HEK293 (cell line): ENCODE data around the gene CLPSL1.

ENCODE experiments used
- ATF2 ChIP-seq: fragments of 450-650 bp; formaldehyde crosslinking; IDR thresholded peaks from 2 replicates; pipeline ENCODE4 v1.5.1; 2016; ENCODE audit warnings: missing biosample characterization, missing genetic modification characterization, low read depth
- GLI4 ChIP-seq: fragments of 450-650 bp; formaldehyde crosslinking; IDR thresholded peaks from 2 replicates; pipeline ENCODE4 v1.5.1; 2016; ENCODE audit warnings: missing biosample characterization, missing genetic modification characterization
- HOXC10 ChIP-seq: sonication (generic); formaldehyde crosslinking; IDR thresholded peaks from 2 replicates; pipeline ENCODE4 v1.8.1; 2023; ENCODE audit warnings: mild to moderate bottlenecking, missing genetic modification reagents
- KLF1 ChIP-seq: fragments of 450-650 bp; formaldehyde crosslinking; IDR thresholded peaks from 2 replicates; pipeline ENCODE4 v1.5.1; 2016; ENCODE audit warnings: missing biosample characterization, missing genetic modification characterization
- PRDM2 ChIP-seq: fragments of 450-650 bp; formaldehyde crosslinking; IDR thresholded peaks from 2 replicates; pipeline ENCODE4 v1.5.1; 2016; ENCODE audit warnings: missing biosample characterization, missing genetic modification characterization, borderline replicate concordance
- YY1 ChIP-seq: fragments of 450-650 bp; formaldehyde crosslinking; IDR thresholded peaks from 2 replicates; pipeline ENCODE4 v1.5.1; 2018; ENCODE audit warnings: missing biosample characterization, missing genetic modification characterization
- YY2 ChIP-seq: fragments of 450-650 bp; formaldehyde crosslinking; IDR thresholded peaks from 2 replicates; pipeline ENCODE4 v1.5.1; 2016; ENCODE audit warnings: missing biosample characterization, missing genetic modification characterization
- ZBTB10 ChIP-seq: fragments of 450-650 bp; formaldehyde crosslinking; IDR thresholded peaks from 2 replicates; pipeline ENCODE4 v1.5.1; 2016; ENCODE audit warnings: missing biosample characterization, missing genetic modification characterization
- ZFP69B ChIP-seq: fragments of 450-650 bp; formaldehyde crosslinking; IDR thresholded peaks from 2 replicates; pipeline ENCODE4 v1.5.1; 2016; ENCODE audit warnings: missing biosample characterization, missing genetic modification characterization
- ZNF112 ChIP-seq: fragments of 450-650 bp; formaldehyde crosslinking; IDR thresholded peaks from 2 replicates; pipeline ENCODE4 v1.5.0; 2017; ENCODE audit warnings: missing biosample characterization, missing genetic modification characterization
- ZNF138 ChIP-seq: fragments of 450-650 bp; formaldehyde crosslinking; IDR thresholded peaks from 2 replicates; pipeline ENCODE4 v1.5.1; 2016; ENCODE audit warnings: missing biosample characterization, missing genetic modification characterization, borderline replicate concordance
- ZNF146 ChIP-seq: fragments of 450-650 bp; formaldehyde crosslinking; IDR thresholded peaks from 2 replicates; pipeline ENCODE4 v1.5.1; 2016; ENCODE audit warnings: missing biosample characterization, missing genetic modification characterization
- ZNF24 ChIP-seq: fragments of 450-650 bp; formaldehyde crosslinking; IDR thresholded peaks from 2 replicates; pipeline ENCODE4 v1.5.1; 2016; ENCODE audit warnings: missing biosample characterization, missing genetic modification characterization
- ZNF324 ChIP-seq: fragments of 450-650 bp; formaldehyde crosslinking; IDR thresholded peaks from 2 replicates; pipeline ENCODE4 v1.5.1; 2016; ENCODE audit warnings: missing biosample characterization, missing genetic modification characterization
- ZNF404 ChIP-seq: fragments of 450-650 bp; formaldehyde crosslinking; IDR thresholded peaks from 2 replicates; pipeline ENCODE4 v1.5.1; 2017; ENCODE audit warnings: missing biosample characterization, missing genetic modification characterization
- ZNF510 ChIP-seq: fragments of 450-650 bp; formaldehyde crosslinking; IDR thresholded peaks from 2 replicates; pipeline ENCODE4 v1.5.1; 2018; ENCODE audit warnings: mild to moderate bottlenecking, missing genetic modification characterization, missing biosample characterization; ENCODE audit not compliant: insufficient replicate concordance
- ZNF571 ChIP-seq: fragments of 450-650 bp; formaldehyde crosslinking; IDR thresholded peaks from 2 replicates; pipeline ENCODE4 v1.5.0; 2017; ENCODE audit warnings: missing biosample characterization, missing genetic modification characterization
- ZNF626 ChIP-seq: fragments of 450-650 bp; sonication (Bioruptor Pico); formaldehyde crosslinking; IDR thresholded peaks from 2 replicates; pipeline ENCODE4 v1.5.1; 2018; ENCODE audit warnings: missing biosample characterization, missing genetic modification characterization, inconsistent platforms
- ZNF645 ChIP-seq: fragments of 450-650 bp; formaldehyde crosslinking; IDR thresholded peaks from 2 replicates; pipeline ENCODE4; 2016; ENCODE audit warnings: missing biosample characterization, missing genetic modification characterization
- ZNF654 ChIP-seq: fragments of 450-650 bp; formaldehyde crosslinking; IDR thresholded peaks from 2 replicates; pipeline ENCODE4 v1.5.1; 2016; ENCODE audit warnings: low read depth, missing biosample characterization, missing genetic modification characterization
- ZNF664 ChIP-seq: fragments of 450-650 bp; formaldehyde crosslinking; IDR thresholded peaks from 2 replicates; pipeline ENCODE4 v1.5.1; 2016; ENCODE audit warnings: missing biosample characterization, missing genetic modification characterization
- ZNF701 ChIP-seq: fragments of 450-650 bp; formaldehyde crosslinking; IDR thresholded peaks from 2 replicates; pipeline ENCODE4 v1.5.1; 2016; ENCODE audit warnings: missing biosample characterization, missing genetic modification characterization
- ZNF776 ChIP-seq: fragments of 450-650 bp; formaldehyde crosslinking; IDR thresholded peaks from 2 replicates; pipeline ENCODE4 v1.5.0; 2017; ENCODE audit warnings: missing biosample characterization, missing genetic modification characterization, borderline replicate concordance
- ZSCAN16 ChIP-seq: fragments of 450-650 bp; formaldehyde crosslinking; IDR thresholded peaks from 2 replicates; pipeline ENCODE4 v1.5.1; 2016; ENCODE audit warnings: missing biosample characterization, missing genetic modification characterization
- ZSCAN30 ChIP-seq: fragments of 450-650 bp; IDR thresholded peaks from 2 replicates; pipeline ENCODE4 v1.5.1; 2018; ENCODE audit warnings: missing biosample characterization, mild to moderate bottlenecking, missing genetic modification characterization, moderate library complexity
- TF ChIP-seq, protein P1 (sequence below): fragments of 450-650 bp; formaldehyde crosslinking; IDR thresholded peaks from 2 replicates; pipeline ENCODE4 v1.5.1; 2017; ENCODE audit warnings: missing biosample characterization, missing genetic modification characterization
- TF ChIP-seq, protein P2 (sequence below): fragments of 450-650 bp; formaldehyde crosslinking; IDR thresholded peaks from 2 replicates; pipeline ENCODE4 v1.5.1; 2016; ENCODE audit warnings: missing biosample characterization, missing genetic modification characterization

CLPSL1 gene

DNA sequence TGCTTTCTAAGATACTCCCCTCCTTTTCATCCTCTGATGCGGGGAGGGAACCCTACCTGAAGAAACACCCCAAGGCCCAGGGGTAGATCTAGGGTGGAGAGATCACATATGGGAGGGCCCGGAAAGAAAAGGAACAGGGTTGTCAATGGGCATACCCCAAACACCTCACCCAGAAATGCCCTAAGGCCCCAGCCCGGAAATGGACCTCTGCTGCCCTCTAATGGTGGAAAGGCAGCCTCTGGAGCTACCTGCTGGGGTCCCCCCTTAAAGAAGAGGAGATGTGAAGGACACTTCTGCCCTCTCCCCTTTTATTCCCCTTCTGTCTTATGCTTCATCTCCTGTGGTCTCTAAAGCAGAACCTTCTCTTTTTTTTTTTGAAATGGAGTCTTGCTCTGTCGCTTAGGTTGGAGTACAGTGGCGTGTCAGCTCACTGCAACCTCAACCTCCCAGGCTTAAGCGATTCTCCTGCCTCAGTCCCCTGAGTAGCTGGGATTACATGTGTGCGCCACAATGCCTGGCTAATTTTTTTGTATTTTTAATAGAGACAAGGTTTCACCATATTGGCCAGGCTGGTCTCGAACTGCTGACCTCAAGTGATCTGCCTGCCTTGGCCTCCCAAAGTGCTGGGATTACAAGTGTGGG, 44.4 kb upstream of the CLPSL1 start (continued):
- no peak for TF ChIP-seq YY1 (tag by site-specific recombination)
- no peak for TF ChIP-seq ZNF404 (tag by site-specific recombination)
- TF ChIP-seq ZNF776 (tag by site-specific recombination), result no peak
- TF ChIP-seq YY2, result no peak
- peak; percentile 12; the same call in 1 of the 2 replicates for TF ChIP-seq KLF1
- TF ChIP-seq ZNF510 (tag by site-specific recombination), result no peak
- no peak for TF ChIP-seq ZNF146 (tag by site-specific recombination)
- no peak for TF ChIP-seq ZNF324
- no peak for TF ChIP-seq ZNF138 (tag by site-specific recombination)
- TF ChIP-seq HOXC10, result no peak
- no peak for TF ChIP-seq ZNF626 (tag by site-specific recombination)
- no peak for TF ChIP-seq ZSCAN16 (tag by site-specific recombination)
- no peak for TF ChIP-seq ZFP69B (tag by site-specific recombination)
- no peak for TF ChIP-seq ZNF664 (tag by site-specific recombination)
- no peak for TF ChIP-seq ATF2 (tag by site-specific recombination)
- no peak for TF ChIP-seq PRDM2
- TF ChIP-seq GLI4, result no peak
- no peak for TF ChIP-seq ZBTB10 (tag by site-specific recombination)
- TF ChIP-seq ZNF24, result no peak
- TF ChIP-seq ZNF701 (tag by site-specific recombination), result no peak
- TF ChIP-seq ZNF571, result no peak
- no peak for TF ChIP-seq ZSCAN30 (tag by site-specific recombination)
- TF ChIP-seq ZNF654, result peak; percentile 98
- no peak for TF ChIP-seq ZNF112 (tag by site-specific recombination)
- TF ChIP-seq, protein P1, sequence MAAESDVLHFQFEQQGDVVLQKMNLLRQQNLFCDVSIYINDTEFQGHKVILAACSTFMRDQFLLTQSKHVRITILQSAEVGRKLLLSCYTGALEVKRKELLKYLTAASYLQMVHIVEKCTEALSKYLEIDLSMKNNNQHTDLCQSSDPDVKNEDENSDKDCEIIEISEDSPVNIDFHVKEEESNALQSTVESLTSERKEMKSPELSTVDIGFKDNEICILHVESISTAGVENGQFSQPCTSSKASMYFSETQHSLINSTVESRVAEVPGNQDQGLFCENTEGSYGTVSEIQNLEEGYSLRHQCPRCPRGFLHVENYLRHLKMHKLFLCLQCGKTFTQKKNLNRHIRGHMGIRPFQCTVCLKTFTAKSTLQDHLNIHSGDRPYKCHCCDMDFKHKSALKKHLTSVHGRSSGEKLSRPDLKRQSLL (tag by site-specific recombination), result no peak
- TF ChIP-seq ZNF645 (tag by site-specific recombination), result no peak
- TF ChIP-seq, protein P2, sequence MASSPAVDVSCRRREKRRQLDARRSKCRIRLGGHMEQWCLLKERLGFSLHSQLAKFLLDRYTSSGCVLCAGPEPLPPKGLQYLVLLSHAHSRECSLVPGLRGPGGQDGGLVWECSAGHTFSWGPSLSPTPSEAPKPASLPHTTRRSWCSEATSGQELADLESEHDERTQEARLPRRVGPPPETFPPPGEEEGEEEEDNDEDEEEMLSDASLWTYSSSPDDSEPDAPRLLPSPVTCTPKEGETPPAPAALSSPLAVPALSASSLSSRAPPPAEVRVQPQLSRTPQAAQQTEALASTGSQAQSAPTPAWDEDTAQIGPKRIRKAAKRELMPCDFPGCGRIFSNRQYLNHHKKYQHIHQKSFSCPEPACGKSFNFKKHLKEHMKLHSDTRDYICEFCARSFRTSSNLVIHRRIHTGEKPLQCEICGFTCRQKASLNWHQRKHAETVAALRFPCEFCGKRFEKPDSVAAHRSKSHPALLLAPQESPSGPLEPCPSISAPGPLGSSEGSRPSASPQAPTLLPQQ, result 0 out of 2 replicates have a peak, but pooled peaks have one; percentile 20
